Stimulated activated CD8-positive, alpha-beta memory T cell treated with anti-CD3 and anti-CD28 coated beads, Interleukin-12 subunit alpha, Interleukin-12 subunit beta, amount 100 ng/mL, for 24 hours (primary cell): ENCODE data around the gene SNX30.
A peak's percentile ranks its signal among the peaks of the same experiment; 100 is the strongest.
"Not testable (repeated sequence)": the region's sequence is repeated elsewhere in the genome, so short reads cannot be mapped to it uniquely, and the experiment has no call there.

Experiments used
- DNase-seq: peaks from one replicate; pipeline ENCODE4 v3.0.0-alpha.2; 2020; ENCODE audit errors: extremely low read depth

The SNX30 gene

GRCh38 chr9:112750016-112750763 is at the start of gene SNX30:
TSS of gene SNX30 (plus strand) at chr9:112750760. CDS start at chr9:112751002, 242 bp downstream.
- DNase-seq: peak; percentile 39

- DNase-seq: no peak
These were observed 47.3 kb upstream of the SNX30 start for GRCh38 chr9:112703304-112703703.

GRCh38 chr9:112705768-112706427 is 44.7 kb upstream of the SNX30 start:
- DNase-seq: no peak

- DNase-seq: no peak
These were observed 39.4 kb upstream of the SNX30 start for GRCh38 chr9:112711050-112711689.

GRCh38 chr9:112712678-112713077 is 37.9 kb upstream of the SNX30 start:
- DNase-seq: no peak

GRCh38 chr9:112717661-112718331 is 32.8 kb upstream of the SNX30 start, which contains the start of gene INIP:
TSS of gene INIP (minus strand) at chr9:112718117. CDS start at chr9:112716485, 1,632 bp downstream.
- DNase-seq: peak; percentile 95

- DNase-seq: no peak
These were observed 31.3 kb upstream of the SNX30 start for GRCh38 chr9:112719241-112719691.

- no peak for DNase-seq
These were observed 30.9 kb upstream of the SNX30 start for GRCh38 chr9:112719696-112720095.

- no peak for DNase-seq
These were observed 30.3 kb upstream of the SNX30 start for GRCh38 chr9:112720113-112720780.

- DNase-seq: not testable (repeated sequence)
These were observed 27.8 kb upstream of the SNX30 start for GRCh38 chr9:112722749-112723148.

- DNase-seq: no peak
These were observed 24.6 kb upstream of the SNX30 start for GRCh38 chr9:112725961-112726360.

GRCh38 chr9:112726428-112726827 is 24.1 kb upstream of the SNX30 start:
- DNase-seq: no peak

- no peak for DNase-seq
These were observed 22.2 kb upstream of the SNX30 start for GRCh38 chr9:112728401-112728800.

- DNase-seq: no peak
These were observed 18.6 kb upstream of the SNX30 start for GRCh38 chr9:112731971-112732370.

- DNase-seq: no peak
These were observed 15.7 kb upstream of the SNX30 start for GRCh38 chr9:112734892-112735291.

- no peak for DNase-seq
These were observed 7.2 kb upstream of the SNX30 start for GRCh38 chr9:112743216-112743836.

GRCh38 chr9:112744177-112744576 is 6.4 kb upstream of the SNX30 start:
- DNase-seq: no peak

GRCh38 chr9:112747094-112747493 is 3.5 kb upstream of the SNX30 start:
- DNase-seq: no peak

GRCh38 chr9:112750764-112751055 is 150 bp downstream of the SNX30 start:
- DNase-seq: no peak

- no peak for DNase-seq
These were observed 666 bp downstream of the SNX30 start for GRCh38 chr9:112751056-112751795.
